Body of pancreas (tissue), 4 donors: Measurements from ENCODE around the gene TTC13.

Experiments used
- CTCF ChIP-seq, 7 experiments: fragments of 450-650 bp in 4 of 7; fragments of 200-600 bp in 3 of 7; sonication (generic) in 3 of 7; IDR thresholded peaks; one replicate each; pipeline ENCODE4 v1.5.1; 2016 to 2019; ENCODE audit warnings: antibody characterized with exemption in 7 of 7
- POLR2A ChIP-seq, 3 donors: fragments of 450-650 bp; IDR thresholded peaks; one replicate each; pipeline ENCODE4 v1.6.1; 2016; ENCODE audit warnings: antibody characterized with exemption in 3 of 3, mild to moderate bottlenecking in 2 of 3

GRCh38 chr1:230915078-230915477 is 63.6 kb downstream of the TTC13 start:
- no peak for TF ChIP-seq CTCF (IDR thresholded peaks at IDR 0.05)
- TF ChIP-seq POLR2A (IDR thresholded peaks at IDR 0.05) = no peak
